HG02678 (cell line): ENCODE measurements around the gene GALC.

Experiments
- ATAC-seq: cut with Tn5 transposase; IDR thresholded peaks from one replicate; pipeline ENCODE4 v1.9.1; 2021; ENCODE audit warnings: mild to moderate bottlenecking, moderate library complexity; ENCODE audit not compliant: unreplicated experiment

The GALC gene

GRCh38 chr14:87966816-87967215, 26.2 kb downstream of the GALC start:
- no peak for ATAC-seq

- ATAC-seq, result no peak
Observed at GRCh38 chr14:87961246-87961645, 31.7 kb downstream of the GALC start.

- ATAC-seq, result no peak
Observed at GRCh38 chr14:87960013-87960787, 32.8 kb downstream of the GALC start.

- no peak for ATAC-seq
Observed at GRCh38 chr14:87955501-87955900, 37.5 kb downstream of the GALC start.

- ATAC-seq, result peak; percentile 83
Observed at GRCh38 chr14:87952307-87953094, 40.5 kb downstream of the GALC start.

GRCh38 chr14:87944987-87945604, 47.9 kb downstream of the GALC start:
- ATAC-seq, result no peak

- ATAC-seq, result peak; percentile 34
Observed at GRCh38 chr14:87940894-87941293, 52.1 kb downstream of the GALC start.

- peak; percentile 91 for ATAC-seq
Observed at GRCh38 chr14:87940382-87940781, 52.6 kb downstream of the GALC start.

GRCh38 chr14:87935886-87936285, 57.1 kb downstream of the GALC start:
- ATAC-seq, result no peak

GRCh38 chr14:87935081-87935828, 57.7 kb downstream of the GALC start:
- no peak for ATAC-seq

GRCh38 chr14:87934185-87934584, 58.8 kb downstream of the GALC start:
- no peak for ATAC-seq

GRCh38 chr14:87916886-87917275, 76.1 kb downstream of the GALC start:
- ATAC-seq, result no peak

- no peak for ATAC-seq
Observed at GRCh38 chr14:87916103-87916885, 76.7 kb downstream of the GALC start.

GRCh38 chr14:87908550-87908949, 84.4 kb downstream of the GALC start:
- no peak for ATAC-seq

- no peak for ATAC-seq
Observed at GRCh38 chr14:87901652-87902051, 91.3 kb downstream of the GALC start.

GRCh38 chr14:87901236-87901635, 91.7 kb downstream of the GALC start:
- no peak for ATAC-seq

- ATAC-seq, result no peak
Observed at GRCh38 chr14:87899228-87899627, 93.8 kb downstream of the GALC start.

- ATAC-seq, result no peak
Observed at GRCh38 chr14:87898301-87898700, 94.7 kb downstream of the GALC start.

- ATAC-seq, result no peak
Observed at GRCh38 chr14:87896393-87897380, 96.3 kb downstream of the GALC start.
